HEK293 (cell line): Measurements from ENCODE around the gene TBC1D12.
A peak's percentile ranks its signal among the peaks of the same experiment; 100 is the strongest.

Experiments used
- GLI2 ChIP-seq: fragments of 450-650 bp; formaldehyde crosslinking; IDR thresholded peaks from 2 replicates; pipeline ENCODE4; 2017; ENCODE audit warnings: missing biosample characterization, missing genetic modification characterization, low read depth, borderline replicate concordance
- HOXD13 ChIP-seq: sonication (generic); formaldehyde crosslinking; IDR thresholded peaks from 2 replicates; pipeline ENCODE4 v1.8.0; 2022; ENCODE audit warnings: missing genetic modification reagents, borderline replicate concordance
- IKZF3 ChIP-seq: fragments of 450-650 bp; IDR thresholded peaks from 2 replicates; pipeline ENCODE4 v1.5.0; 2018; ENCODE audit warnings: missing biosample characterization, mild to moderate bottlenecking, missing genetic modification characterization, moderate library complexity
- KLF10 ChIP-seq: fragments of 450-650 bp; IDR thresholded peaks from 2 replicates; pipeline ENCODE4 v1.5.1; 2018; ENCODE audit warnings: missing biosample characterization, mild to moderate bottlenecking, missing genetic modification characterization
- MZF1 ChIP-seq: fragments of 450-650 bp; formaldehyde crosslinking; IDR thresholded peaks from 2 replicates; pipeline ENCODE4 v1.5.1; 2017; ENCODE audit warnings: missing biosample characterization, missing genetic modification characterization, borderline replicate concordance
- ZNF133 ChIP-seq: fragments of 450-650 bp; formaldehyde crosslinking; IDR thresholded peaks from 2 replicates; pipeline ENCODE4 v1.5.1; 2016; ENCODE audit warnings: missing biosample characterization, missing genetic modification characterization
- ZNF23 ChIP-seq: fragments of 450-650 bp; formaldehyde crosslinking; IDR thresholded peaks from 2 replicates; pipeline ENCODE4 v1.5.1; 2016; ENCODE audit warnings: missing biosample characterization, missing genetic modification characterization, borderline replicate concordance
- ZNF354C ChIP-seq: fragments of 450-650 bp; formaldehyde crosslinking; IDR thresholded peaks from 2 replicates; pipeline ENCODE4 v1.5.1; 2016; ENCODE audit warnings: missing biosample characterization, missing genetic modification characterization, low read depth, borderline replicate concordance
- ZNF548 ChIP-seq: fragments of 450-650 bp; formaldehyde crosslinking; IDR thresholded peaks from 2 replicates; pipeline ENCODE4 v1.5.1; 2016; ENCODE audit warnings: missing biosample characterization, missing genetic modification characterization
- ZNF76 ChIP-seq: fragments of 450-650 bp; formaldehyde crosslinking; IDR thresholded peaks from 2 replicates; pipeline ENCODE4; 2016; ENCODE audit warnings: low read depth, missing biosample characterization, missing genetic modification characterization, borderline replicate concordance
- ZSCAN30 ChIP-seq: fragments of 450-650 bp; IDR thresholded peaks from 2 replicates; pipeline ENCODE4 v1.5.1; 2018; ENCODE audit warnings: missing biosample characterization, mild to moderate bottlenecking, missing genetic modification characterization, moderate library complexity
- ZXDB ChIP-seq: fragments of 450-650 bp; formaldehyde crosslinking; IDR thresholded peaks from 2 replicates; pipeline ENCODE4 v1.5.1; 2016; ENCODE audit warnings: missing biosample characterization, missing genetic modification characterization
- TF ChIP-seq, protein P1 (sequence below): fragments of 450-650 bp; formaldehyde crosslinking; IDR thresholded peaks from 2 replicates; pipeline ENCODE4 v1.5.1; 2017; ENCODE audit warnings: missing biosample characterization, missing genetic modification characterization
- TF ChIP-seq, protein P2 (sequence below): fragments of 450-650 bp; formaldehyde crosslinking; IDR thresholded peaks from 2 replicates; pipeline ENCODE4 v1.5.1; 2016; ENCODE audit warnings: missing biosample characterization, missing genetic modification characterization
- TF ChIP-seq, protein P3 (sequence below): fragments of 450-650 bp; formaldehyde crosslinking; IDR thresholded peaks from 2 replicates; pipeline ENCODE4 v1.5.1; 2016; ENCODE audit warnings: missing biosample characterization, missing genetic modification characterization, borderline replicate concordance
- TF ChIP-seq, protein P4 (sequence below): fragments of 450-650 bp; formaldehyde crosslinking; IDR thresholded peaks from 2 replicates; pipeline ENCODE4 v1.5.1; 2016; ENCODE audit warnings: missing biosample characterization, missing genetic modification characterization
- TF ChIP-seq, protein P5 (sequence below): fragments of 450-650 bp; formaldehyde crosslinking; conservative IDR thresholded peaks from 2 replicates; pipeline ENCODE4 v1.5.1; 2016; ENCODE audit warnings: low read depth, missing biosample characterization, missing genetic modification characterization
- TF ChIP-seq, protein P6 (sequence below): fragments of 450-650 bp; formaldehyde crosslinking; optimal IDR thresholded peaks from 2 replicates; pipeline ENCODE3; 2016; ENCODE audit warnings: missing biosample characterization, mild to moderate bottlenecking, missing genetic modification characterization
- TF ChIP-seq, protein P7 (sequence below): fragments of 450-650 bp; formaldehyde crosslinking; IDR thresholded peaks from 2 replicates; pipeline ENCODE4 v1.5.1; 2016; ENCODE audit warnings: missing biosample characterization, missing genetic modification characterization

The TBC1D12 gene

DNA sequence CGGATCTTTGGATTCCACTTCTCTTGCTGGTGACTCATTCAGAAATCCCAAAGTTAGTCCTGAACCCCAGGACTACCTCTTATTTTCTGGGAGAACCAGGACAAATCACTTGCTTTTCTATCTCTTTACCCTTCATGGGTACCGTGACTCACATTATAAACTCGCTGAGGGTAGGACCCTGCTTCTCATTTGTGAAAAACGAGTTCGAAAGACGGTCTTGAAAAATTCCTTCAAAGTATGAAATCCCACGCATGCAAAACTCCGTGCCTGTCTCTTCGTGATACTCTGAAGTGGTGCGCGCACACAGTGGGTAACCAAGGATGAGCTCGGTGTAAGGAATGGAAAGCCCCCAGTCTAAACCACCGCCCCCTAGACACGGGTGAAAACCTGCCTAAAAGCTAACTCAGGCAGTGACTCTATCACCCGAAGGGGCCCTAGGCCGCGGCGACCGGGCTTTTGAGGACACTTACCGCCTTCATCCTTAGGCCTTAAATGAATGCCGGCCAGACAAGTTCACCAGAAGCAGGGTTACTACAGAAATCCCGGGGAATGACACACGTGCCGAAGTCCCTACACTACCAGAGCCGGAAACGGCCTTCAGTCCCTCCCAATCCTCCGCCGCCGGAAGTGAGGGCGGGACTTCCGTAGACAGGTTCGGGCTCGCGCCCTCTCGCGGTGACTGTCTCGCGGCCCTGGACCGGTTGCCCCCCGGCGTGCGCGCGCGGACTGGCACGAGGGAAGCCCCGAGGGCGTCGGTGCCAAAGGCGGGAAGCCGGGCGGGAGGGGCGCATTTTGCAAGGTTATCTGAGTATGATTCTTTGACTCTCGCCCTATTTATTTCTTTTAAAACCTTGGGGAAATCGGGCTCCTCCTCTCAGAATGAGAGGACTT, 39.7 kb upstream of the TBC1D12 start, which contains the start of gene NOC3L (continued):
- TF ChIP-seq, protein P1, sequence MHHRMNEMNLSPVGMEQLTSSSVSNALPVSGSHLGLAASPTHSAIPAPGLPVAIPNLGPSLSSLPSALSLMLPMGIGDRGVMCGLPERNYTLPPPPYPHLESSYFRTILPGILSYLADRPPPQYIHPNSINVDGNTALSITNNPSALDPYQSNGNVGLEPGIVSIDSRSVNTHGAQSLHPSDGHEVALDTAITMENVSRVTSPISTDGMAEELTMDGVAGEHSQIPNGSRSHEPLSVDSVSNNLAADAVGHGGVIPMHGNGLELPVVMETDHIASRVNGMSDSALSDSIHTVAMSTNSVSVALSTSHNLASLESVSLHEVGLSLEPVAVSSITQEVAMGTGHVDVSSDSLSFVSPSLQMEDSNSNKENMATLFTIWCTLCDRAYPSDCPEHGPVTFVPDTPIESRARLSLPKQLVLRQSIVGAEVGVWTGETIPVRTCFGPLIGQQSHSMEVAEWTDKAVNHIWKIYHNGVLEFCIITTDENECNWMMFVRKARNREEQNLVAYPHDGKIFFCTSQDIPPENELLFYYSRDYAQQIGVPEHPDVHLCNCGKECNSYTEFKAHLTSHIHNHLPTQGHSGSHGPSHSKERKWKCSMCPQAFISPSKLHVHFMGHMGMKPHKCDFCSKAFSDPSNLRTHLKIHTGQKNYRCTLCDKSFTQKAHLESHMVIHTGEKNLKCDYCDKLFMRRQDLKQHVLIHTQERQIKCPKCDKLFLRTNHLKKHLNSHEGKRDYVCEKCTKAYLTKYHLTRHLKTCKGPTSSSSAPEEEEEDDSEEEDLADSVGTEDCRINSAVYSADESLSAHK: peak; percentile 56; the same call in 1 of the 2 replicates
- TF ChIP-seq ZNF548 (tag by site-specific recombination): no peak
- TF ChIP-seq IKZF3: no peak
- TF ChIP-seq, protein P2, sequence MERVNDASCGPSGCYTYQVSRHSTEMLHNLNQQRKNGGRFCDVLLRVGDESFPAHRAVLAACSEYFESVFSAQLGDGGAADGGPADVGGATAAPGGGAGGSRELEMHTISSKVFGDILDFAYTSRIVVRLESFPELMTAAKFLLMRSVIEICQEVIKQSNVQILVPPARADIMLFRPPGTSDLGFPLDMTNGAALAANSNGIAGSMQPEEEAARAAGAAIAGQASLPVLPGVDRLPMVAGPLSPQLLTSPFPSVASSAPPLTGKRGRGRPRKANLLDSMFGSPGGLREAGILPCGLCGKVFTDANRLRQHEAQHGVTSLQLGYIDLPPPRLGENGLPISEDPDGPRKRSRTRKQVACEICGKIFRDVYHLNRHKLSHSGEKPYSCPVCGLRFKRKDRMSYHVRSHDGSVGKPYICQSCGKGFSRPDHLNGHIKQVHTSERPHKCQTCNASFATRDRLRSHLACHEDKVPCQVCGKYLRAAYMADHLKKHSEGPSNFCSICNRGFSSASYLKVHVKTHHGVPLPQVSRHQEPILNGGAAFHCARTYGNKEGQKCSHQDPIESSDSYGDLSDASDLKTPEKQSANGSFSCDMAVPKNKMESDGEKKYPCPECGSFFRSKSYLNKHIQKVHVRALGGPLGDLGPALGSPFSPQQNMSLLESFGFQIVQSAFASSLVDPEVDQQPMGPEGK (tag by site-specific recombination): peak; percentile 67
- TF ChIP-seq KLF10 (tag by site-specific recombination): peak; percentile 39; the same call in 1 of the 2 replicates
- no peak for TF ChIP-seq ZNF76 (tag by site-specific recombination)
- TF ChIP-seq ZNF133 (tag by site-specific recombination): no peak
- peak; percentile 76; the same call in 1 of the 2 replicates for TF ChIP-seq MZF1
- TF ChIP-seq ZXDB (tag by site-specific recombination): peak; percentile 99
- TF ChIP-seq ZNF354C (tag by site-specific recombination): no peak
- TF ChIP-seq, protein P3, sequence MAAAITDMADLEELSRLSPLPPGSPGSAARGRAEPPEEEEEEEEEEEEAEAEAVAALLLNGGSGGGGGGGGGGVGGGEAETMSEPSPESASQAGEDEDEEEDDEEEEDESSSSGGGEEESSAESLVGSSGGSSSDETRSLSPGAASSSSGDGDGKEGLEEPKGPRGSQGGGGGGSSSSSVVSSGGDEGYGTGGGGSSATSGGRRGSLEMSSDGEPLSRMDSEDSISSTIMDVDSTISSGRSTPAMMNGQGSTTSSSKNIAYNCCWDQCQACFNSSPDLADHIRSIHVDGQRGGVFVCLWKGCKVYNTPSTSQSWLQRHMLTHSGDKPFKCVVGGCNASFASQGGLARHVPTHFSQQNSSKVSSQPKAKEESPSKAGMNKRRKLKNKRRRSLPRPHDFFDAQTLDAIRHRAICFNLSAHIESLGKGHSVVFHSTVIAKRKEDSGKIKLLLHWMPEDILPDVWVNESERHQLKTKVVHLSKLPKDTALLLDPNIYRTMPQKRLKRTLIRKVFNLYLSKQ (tag by site-specific recombination): no peak
- TF ChIP-seq, protein P4, sequence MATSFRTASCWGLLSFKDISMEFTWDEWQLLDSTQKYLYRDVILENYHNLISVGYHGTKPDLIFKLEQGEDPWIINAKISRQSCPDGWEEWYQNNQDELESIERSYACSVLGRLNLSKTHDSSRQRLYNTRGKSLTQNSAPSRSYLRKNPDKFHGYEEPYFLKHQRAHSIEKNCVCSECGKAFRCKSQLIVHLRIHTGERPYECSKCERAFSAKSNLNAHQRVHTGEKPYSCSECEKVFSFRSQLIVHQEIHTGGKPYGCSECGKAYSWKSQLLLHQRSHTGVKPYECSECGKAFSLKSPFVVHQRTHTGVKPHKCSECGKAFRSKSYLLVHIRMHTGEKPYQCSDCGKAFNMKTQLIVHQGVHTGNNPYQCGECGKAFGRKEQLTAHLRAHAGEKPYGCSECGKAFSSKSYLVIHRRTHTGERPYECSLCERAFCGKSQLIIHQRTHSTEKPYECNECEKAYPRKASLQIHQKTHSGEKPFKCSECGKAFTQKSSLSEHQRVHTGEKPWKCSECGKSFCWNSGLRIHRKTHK: no peak
- TF ChIP-seq, protein P5, sequence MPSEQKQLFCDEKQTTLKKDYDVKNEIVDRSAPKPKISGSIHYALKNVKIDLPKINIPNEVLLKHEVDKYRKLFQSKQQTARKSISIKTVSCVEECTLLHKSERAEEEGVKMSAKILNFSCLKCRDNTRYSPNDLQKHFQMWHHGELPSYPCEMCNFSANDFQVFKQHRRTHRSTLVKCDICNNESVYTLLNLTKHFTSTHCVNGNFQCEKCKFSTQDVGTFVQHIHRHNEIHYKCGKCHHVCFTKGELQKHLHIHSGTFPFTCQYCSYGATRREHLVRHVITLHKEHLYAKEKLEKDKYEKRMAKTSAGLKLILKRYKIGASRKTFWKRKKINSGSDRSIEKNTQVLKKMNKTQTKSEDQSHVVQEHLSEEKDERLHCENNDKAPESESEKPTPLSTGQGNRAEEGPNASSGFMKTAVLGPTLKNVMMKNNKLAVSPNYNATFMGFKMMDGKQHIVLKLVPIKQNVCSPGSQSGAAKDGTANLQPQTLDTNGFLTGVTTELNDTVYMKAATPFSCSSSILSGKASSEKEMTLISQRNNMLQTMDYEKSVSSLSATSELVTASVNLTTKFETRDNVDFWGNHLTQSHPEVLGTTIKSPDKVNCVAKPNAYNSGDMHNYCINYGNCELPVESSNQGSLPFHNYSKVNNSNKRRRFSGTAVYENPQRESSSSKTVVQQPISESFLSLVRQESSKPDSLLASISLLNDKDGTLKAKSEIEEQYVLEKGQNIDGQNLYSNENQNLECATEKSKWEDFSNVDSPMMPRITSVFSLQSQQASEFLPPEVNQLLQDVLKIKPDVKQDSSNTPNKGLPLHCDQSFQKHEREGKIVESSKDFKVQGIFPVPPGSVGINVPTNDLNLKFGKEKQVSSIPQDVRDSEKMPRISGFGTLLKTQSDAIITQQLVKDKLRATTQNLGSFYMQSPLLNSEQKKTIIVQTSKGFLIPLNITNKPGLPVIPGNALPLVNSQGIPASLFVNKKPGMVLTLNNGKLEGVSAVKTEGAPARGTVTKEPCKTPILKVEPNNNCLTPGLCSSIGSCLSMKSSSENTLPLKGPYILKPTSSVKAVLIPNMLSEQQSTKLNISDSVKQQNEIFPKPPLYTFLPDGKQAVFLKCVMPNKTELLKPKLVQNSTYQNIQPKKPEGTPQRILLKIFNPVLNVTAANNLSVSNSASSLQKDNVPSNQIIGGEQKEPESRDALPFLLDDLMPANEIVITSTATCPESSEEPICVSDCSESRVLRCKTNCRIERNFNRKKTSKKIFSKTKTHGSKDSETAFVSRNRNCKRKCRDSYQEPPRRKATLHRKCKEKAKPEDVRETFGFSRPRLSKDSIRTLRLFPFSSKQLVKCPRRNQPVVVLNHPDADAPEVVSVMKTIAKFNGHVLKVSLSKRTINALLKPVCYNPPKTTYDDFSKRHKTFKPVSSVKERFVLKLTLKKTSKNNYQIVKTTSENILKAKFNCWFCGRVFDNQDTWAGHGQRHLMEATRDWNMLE (tag by site-specific recombination): peak; percentile 96
- no peak for TF ChIP-seq ZNF23 (tag by site-specific recombination)
- TF ChIP-seq, protein P6, sequence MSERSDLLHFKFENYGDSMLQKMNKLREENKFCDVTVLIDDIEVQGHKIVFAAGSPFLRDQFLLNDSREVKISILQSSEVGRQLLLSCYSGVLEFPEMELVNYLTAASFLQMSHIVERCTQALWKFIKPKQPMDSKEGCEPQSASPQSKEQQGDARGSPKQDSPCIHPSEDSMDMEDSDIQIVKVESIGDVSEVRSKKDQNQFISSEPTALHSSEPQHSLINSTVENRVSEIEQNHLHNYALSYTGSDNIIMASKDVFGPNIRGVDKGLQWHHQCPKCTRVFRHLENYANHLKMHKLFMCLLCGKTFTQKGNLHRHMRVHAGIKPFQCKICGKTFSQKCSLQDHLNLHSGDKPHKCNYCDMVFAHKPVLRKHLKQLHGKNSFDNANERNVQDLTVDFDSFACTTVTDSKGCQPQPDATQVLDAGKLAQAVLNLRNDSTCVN: peak; percentile 98
- no peak for TF ChIP-seq HOXD13 (CRISPR knock-in tag)
- peak; percentile 89 for TF ChIP-seq ZSCAN30 (tag by site-specific recombination)
- TF ChIP-seq, protein P7, sequence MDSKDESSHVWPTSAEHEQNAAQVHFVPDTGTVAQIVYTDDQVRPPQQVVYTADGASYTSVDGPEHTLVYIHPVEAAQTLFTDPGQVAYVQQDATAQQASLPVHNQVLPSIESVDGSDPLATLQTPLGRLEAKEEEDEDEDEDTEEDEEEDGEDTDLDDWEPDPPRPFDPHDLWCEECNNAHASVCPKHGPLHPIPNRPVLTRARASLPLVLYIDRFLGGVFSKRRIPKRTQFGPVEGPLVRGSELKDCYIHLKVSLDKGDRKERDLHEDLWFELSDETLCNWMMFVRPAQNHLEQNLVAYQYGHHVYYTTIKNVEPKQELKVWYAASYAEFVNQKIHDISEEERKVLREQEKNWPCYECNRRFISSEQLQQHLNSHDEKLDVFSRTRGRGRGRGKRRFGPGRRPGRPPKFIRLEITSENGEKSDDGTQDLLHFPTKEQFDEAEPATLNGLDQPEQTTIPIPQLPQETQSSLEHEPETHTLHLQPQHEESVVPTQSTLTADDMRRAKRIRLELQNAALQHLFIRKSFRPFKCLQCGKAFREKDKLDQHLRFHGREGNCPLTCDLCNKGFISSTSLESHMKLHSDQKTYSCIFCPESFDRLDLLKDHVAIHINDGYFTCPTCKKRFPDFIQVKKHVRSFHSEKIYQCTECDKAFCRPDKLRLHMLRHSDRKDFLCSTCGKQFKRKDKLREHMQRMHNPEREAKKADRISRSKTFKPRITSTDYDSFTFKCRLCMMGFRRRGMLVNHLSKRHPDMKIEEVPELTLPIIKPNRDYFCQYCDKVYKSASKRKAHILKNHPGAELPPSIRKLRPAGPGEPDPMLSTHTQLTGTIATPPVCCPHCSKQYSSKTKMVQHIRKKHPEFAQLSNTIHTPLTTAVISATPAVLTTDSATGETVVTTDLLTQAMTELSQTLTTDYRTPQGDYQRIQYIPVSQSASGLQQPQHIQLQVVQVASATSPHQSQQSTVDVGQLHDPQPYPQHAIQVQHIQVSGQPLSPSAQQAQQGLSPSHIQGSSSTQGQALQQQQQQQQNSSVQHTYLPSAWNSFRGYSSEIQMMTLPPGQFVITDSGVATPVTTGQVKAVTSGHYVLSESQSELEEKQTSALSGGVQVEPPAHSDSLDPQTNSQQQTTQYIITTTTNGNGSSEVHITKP (tag by site-specific recombination): peak; percentile 95
- TF ChIP-seq GLI2 (tag by site-specific recombination): no peak
